Measurements from ENCODE around the gene OVAAL.

GRCh38 chr1:180548686-180549317 is 10.0 kb upstream of the OVAAL start:
- TF ChIP-seq ZSCAN4 (tag by site-specific recombination; IDR thresholded peaks at IDR 0.05): no peak
- no peak for TF ChIP-seq ZNF555 (tag by site-specific recombination; conservative IDR thresholded peaks at IDR 0.05)
- TF ChIP-seq, protein P1, sequence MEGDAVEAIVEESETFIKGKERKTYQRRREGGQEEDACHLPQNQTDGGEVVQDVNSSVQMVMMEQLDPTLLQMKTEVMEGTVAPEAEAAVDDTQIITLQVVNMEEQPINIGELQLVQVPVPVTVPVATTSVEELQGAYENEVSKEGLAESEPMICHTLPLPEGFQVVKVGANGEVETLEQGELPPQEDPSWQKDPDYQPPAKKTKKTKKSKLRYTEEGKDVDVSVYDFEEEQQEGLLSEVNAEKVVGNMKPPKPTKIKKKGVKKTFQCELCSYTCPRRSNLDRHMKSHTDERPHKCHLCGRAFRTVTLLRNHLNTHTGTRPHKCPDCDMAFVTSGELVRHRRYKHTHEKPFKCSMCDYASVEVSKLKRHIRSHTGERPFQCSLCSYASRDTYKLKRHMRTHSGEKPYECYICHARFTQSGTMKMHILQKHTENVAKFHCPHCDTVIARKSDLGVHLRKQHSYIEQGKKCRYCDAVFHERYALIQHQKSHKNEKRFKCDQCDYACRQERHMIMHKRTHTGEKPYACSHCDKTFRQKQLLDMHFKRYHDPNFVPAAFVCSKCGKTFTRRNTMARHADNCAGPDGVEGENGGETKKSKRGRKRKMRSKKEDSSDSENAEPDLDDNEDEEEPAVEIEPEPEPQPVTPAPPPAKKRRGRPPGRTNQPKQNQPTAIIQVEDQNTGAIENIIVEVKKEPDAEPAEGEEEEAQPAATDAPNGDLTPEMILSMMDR (tag by site-specific recombination; IDR thresholded peaks at IDR 0.05): no peak
- TF ChIP-seq, protein P2, sequence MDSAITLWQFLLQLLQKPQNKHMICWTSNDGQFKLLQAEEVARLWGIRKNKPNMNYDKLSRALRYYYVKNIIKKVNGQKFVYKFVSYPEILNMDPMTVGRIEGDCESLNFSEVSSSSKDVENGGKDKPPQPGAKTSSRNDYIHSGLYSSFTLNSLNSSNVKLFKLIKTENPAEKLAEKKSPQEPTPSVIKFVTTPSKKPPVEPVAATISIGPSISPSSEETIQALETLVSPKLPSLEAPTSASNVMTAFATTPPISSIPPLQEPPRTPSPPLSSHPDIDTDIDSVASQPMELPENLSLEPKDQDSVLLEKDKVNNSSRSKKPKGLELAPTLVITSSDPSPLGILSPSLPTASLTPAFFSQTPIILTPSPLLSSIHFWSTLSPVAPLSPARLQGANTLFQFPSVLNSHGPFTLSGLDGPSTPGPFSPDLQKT (IDR thresholded peaks at IDR 0.05; ENCODE audit: borderline replicate concordance, low read depth, low read length): no peak
- TF ChIP-seq ZNF510 (tag by site-specific recombination; IDR thresholded peaks at IDR 0.05; ENCODE audit: insufficient replicate concordance): no peak
- no peak for TF ChIP-seq ZNF37A (tag by site-specific recombination; IDR thresholded peaks at IDR 0.05)
- TF ChIP-seq, protein P3, sequence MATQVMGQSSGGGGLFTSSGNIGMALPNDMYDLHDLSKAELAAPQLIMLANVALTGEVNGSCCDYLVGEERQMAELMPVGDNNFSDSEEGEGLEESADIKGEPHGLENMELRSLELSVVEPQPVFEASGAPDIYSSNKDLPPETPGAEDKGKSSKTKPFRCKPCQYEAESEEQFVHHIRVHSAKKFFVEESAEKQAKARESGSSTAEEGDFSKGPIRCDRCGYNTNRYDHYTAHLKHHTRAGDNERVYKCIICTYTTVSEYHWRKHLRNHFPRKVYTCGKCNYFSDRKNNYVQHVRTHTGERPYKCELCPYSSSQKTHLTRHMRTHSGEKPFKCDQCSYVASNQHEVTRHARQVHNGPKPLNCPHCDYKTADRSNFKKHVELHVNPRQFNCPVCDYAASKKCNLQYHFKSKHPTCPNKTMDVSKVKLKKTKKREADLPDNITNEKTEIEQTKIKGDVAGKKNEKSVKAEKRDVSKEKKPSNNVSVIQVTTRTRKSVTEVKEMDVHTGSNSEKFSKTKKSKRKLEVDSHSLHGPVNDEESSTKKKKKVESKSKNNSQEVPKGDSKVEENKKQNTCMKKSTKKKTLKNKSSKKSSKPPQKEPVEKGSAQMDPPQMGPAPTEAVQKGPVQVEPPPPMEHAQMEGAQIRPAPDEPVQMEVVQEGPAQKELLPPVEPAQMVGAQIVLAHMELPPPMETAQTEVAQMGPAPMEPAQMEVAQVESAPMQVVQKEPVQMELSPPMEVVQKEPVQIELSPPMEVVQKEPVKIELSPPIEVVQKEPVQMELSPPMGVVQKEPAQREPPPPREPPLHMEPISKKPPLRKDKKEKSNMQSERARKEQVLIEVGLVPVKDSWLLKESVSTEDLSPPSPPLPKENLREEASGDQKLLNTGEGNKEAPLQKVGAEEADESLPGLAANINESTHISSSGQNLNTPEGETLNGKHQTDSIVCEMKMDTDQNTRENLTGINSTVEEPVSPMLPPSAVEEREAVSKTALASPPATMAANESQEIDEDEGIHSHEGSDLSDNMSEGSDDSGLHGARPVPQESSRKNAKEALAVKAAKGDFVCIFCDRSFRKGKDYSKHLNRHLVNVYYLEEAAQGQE (tag by site-specific recombination; IDR thresholded peaks at IDR 0.05): 0 out of 2 replicates have a peak, but pooled peaks have one; percentile 36
- TF ChIP-seq, protein P4, sequence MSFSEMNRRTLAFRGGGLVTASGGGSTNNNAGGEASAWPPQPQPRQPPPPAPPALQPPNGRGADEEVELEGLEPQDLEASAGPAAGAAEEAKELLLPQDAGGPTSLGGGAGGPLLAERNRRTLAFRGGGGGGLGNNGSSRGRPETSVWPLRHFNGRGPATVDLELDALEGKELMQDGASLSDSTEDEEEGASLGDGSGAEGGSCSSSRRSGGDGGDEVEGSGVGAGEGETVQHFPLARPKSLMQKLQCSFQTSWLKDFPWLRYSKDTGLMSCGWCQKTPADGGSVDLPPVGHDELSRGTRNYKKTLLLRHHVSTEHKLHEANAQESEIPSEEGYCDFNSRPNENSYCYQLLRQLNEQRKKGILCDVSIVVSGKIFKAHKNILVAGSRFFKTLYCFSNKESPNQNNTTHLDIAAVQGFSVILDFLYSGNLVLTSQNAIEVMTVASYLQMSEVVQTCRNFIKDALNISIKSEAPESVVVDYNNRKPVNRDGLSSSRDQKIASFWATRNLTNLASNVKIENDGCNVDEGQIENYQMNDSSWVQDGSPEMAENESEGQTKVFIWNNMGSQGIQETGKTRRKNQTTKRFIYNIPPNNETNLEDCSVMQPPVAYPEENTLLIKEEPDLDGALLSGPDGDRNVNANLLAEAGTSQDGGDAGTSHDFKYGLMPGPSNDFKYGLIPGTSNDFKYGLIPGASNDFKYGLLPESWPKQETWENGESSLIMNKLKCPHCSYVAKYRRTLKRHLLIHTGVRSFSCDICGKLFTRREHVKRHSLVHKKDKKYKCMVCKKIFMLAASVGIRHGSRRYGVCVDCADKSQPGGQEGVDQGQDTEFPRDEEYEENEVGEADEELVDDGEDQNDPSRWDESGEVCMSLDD (tag by site-specific recombination; IDR thresholded peaks at IDR 0.05): no peak
- no peak for TF ChIP-seq ZNF843 (tag by site-specific recombination; IDR thresholded peaks at IDR 0.05)
- TF ChIP-seq ZNF473 (tag by site-specific recombination; IDR thresholded peaks at IDR 0.05): no peak
